Hepatocyte (in vitro differentiated cells): ENCODE data around the gene ANXA7. TPM values are rescaled to one million over a fixed set of nuclear protein-coding genes. Genes with fewer than 3 reads are reported as not detected.
"Not testable (repeated sequence)": the region's sequence is repeated elsewhere in the genome, so short reads cannot be mapped to it uniquely, and the experiment has no call there.

Experiments
- DNase-seq: peaks from one replicate; pipeline ENCODE4 v3.0.0-alpha.2; 2016; ENCODE audit warnings: low spot score
- H2AFZ ChIP-seq: fragments of 200-600 bp; sonication (generic); 2 replicates; pipeline ENCODE4 v1.6.0; 2016; ENCODE audit warnings: antibody characterized with exemption, mild to moderate bottlenecking
- H3K27ac ChIP-seq: fragments of 200-600 bp; sonication (generic); 2 replicates; pipeline ENCODE4 v1.5.1; 2016; ENCODE audit warnings: mild to moderate bottlenecking
- H3K27me3 ChIP-seq: fragments of 200-600 bp; sonication (generic); 2 replicates; pipeline ENCODE4 v1.6.1; 2016
- H3K36me3 ChIP-seq: fragments of 200-600 bp; sonication (generic); replicated peaks from 2 replicates; pipeline ENCODE4 v1.5.1; 2016; ENCODE audit warnings: low read depth; ENCODE audit not compliant: insufficient read depth
- H3K4me1 ChIP-seq: fragments of 200-600 bp; sonication (generic); 2 replicates; pipeline ENCODE4 v1.5.1; 2016; ENCODE audit warnings: mild to moderate bottlenecking, moderate library complexity; ENCODE audit not compliant: insufficient read depth
- H3K4me2 ChIP-seq: fragments of 200-600 bp; sonication (generic); 2 replicates; pipeline ENCODE4 v1.6.0; 2016
- H3K4me3 ChIP-seq: fragments of 200-600 bp; sonication (generic); 2 replicates; pipeline ENCODE4 v1.5.1; 2016; ENCODE audit warnings: mild to moderate bottlenecking
- H3K79me2 ChIP-seq: fragments of 200-600 bp; sonication (generic); 2 replicates; pipeline ENCODE4 v1.6.0; 2017; ENCODE audit warnings: mild to moderate bottlenecking
- H3K9me2 ChIP-seq: fragments of 200-600 bp; sonication (generic); replicated peaks from 2 replicates; pipeline ENCODE4 v1.6.0; 2017; ENCODE audit warnings: mild to moderate bottlenecking; ENCODE audit not compliant: insufficient read depth
- H3K9me3 ChIP-seq: fragments of 200-600 bp; sonication (generic); 2 replicates; pipeline ENCODE4 v1.5.1; 2016; ENCODE audit warnings: low read depth, mild to moderate bottlenecking
- H4K20me1 ChIP-seq: fragments of 200-600 bp; sonication (generic); 2 replicates; pipeline ENCODE4 v1.6.0; 2016; ENCODE audit warnings: mild to moderate bottlenecking; ENCODE audit not compliant: insufficient read depth, poor library complexity, severe bottlenecking
- EZH2 ChIP-seq: fragments of 200-600 bp; sonication (generic); IDR thresholded peaks from 2 replicates; pipeline ENCODE4 v1.6.1; 2016; ENCODE audit warnings: antibody characterized with exemption, mild to moderate bottlenecking, borderline replicate concordance
- EZH2phosphoT487 ChIP-seq: fragments of 200-600 bp; sonication (generic); IDR thresholded peaks from one replicate; pipeline ENCODE4 v1.6.1; 2018; ENCODE audit warnings: antibody characterized with exemption, mild to moderate bottlenecking, low read depth, moderate library complexity; ENCODE audit not compliant: unreplicated experiment, severe bottlenecking
- WGBS: methylation state at CpG from one replicate; pipeline ENCODE4 v1.1.6; 2016; ENCODE audit warnings: low lambda C conversion rate; ENCODE audit errors: missing lambda C conversion rate; 5-methylcytosine and 5-hydroxymethylcytosine counted together
- polyA plus RNA-seq: library from polyadenylated mRNA; unstranded; fragments of >200 nt; fragmentation: Nextera tagmentation; extraction: Ambion mirVana; gene quantifications from 2 replicates; pipeline ENCODE4 v1.2.1, GENCODE V29; 2016
- total RNA-seq: library from RNA; depleted of rRNA; stranded (reverse); fragments of >200 nt; gene quantifications from 2 replicates; pipeline ENCODE4 v1.2.3, GENCODE V29; 2014
- TF ChIP-seq, protein P1 (sequence below): fragments of 200-600 bp; sonication (generic); IDR thresholded peaks from 2 replicates; pipeline ENCODE4 v1.5.1; 2016; ENCODE audit warnings: antibody characterized with exemption, mild to moderate bottlenecking; ENCODE audit not compliant: poor library complexity

Gene ANXA7
- total and polyA plus RNA-seq, 2 experiments from 2014 or later, result 88.8 to 90.7 TPM

DNA sequence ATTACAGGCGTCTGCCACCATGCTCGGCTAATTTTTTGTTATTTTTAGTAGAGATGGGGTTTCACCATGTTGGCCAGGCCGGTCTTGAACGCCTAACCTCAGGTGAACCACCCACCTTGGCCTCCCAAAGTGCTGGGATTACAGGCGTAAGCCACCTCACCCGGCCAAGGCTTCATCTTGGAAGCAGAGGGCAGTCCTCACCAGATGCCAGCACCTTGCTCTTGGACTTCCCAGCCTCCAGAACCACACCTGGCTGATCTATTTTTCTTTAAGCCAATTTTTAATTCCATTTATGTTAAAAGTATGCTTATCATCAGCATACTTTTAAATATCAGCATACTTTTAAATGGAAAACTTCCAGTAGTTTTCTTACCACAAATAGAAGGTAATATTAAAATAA, 12.2 kb downstream of the ANXA7 start:
- no peak overlapping the region for H3K27ac ChIP-seq
- H2AFZ ChIP-seq, result no peak overlapping the region
- peaks cover 62% of the 10 kb centered on the region for H3K79me2 ChIP-seq
- no peak overlapping the region for H3K4me3 ChIP-seq
- H3K9me3 ChIP-seq, result no peaks in the 10 kb centered on the region
- WGBS, result 98% methylated on average over 6 of the region's 6 CpGs
- H3K4me2 ChIP-seq, result no peak overlapping the region
- no peaks in the 10 kb centered on the region for H3K36me3 ChIP-seq
- peaks cover 19% of the 10 kb centered on the region for H4K20me1 ChIP-seq
- H3K4me1 ChIP-seq, result no peaks in the 10 kb centered on the region
- H3K27me3 ChIP-seq, result no peaks in the 10 kb centered on the region
- no peak for TF ChIP-seq EZH2phosphoT487
- TF ChIP-seq EZH2, result no peak
- H3K9me2 ChIP-seq, result no peaks in the 10 kb centered on the region
- no peak for DNase-seq

DNA sequence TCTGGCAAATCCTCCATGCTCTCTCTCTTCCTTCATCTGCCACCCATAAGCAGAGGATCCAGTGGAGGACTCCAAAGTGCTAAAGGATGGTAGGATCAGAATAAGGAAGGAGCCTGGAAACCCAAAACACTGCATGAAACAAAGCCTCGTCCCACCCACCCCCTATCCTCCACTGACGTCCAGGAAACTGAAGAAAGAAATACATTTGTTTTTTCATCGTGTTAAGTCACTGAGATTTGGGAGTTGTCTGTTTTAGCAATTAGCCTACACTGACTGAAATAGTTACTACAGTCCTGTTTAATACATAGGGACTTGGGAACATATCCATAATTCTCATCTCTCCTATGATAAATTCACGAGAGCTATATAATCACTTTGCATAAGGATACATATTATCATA, 14.8 kb downstream of the ANXA7 start:
- Histone ChIP-seq H3K27me3 (no peaks in the 10 kb centered on the region), H3K4me3 (no peak overlapping the region), H3K9me2 (no peaks in the 10 kb centered on the region), H3K4me1 (no peaks in the 10 kb centered on the region), H3K79me2 (peaks cover 41% of the 10 kb centered on the region), H2AFZ (no peak overlapping the region), H3K36me3 (no peaks in the 10 kb centered on the region), H3K9me3 (no peaks in the 10 kb centered on the region), H3K27ac (no peak overlapping the region), H4K20me1 (peaks cover 12% of the 10 kb centered on the region), H3K4me2 (no peak overlapping the region)
- no peak for DNase-seq
- 91% methylated on average over 4 of the region's 4 CpGs for WGBS
- TF ChIP-seq, protein P1, sequence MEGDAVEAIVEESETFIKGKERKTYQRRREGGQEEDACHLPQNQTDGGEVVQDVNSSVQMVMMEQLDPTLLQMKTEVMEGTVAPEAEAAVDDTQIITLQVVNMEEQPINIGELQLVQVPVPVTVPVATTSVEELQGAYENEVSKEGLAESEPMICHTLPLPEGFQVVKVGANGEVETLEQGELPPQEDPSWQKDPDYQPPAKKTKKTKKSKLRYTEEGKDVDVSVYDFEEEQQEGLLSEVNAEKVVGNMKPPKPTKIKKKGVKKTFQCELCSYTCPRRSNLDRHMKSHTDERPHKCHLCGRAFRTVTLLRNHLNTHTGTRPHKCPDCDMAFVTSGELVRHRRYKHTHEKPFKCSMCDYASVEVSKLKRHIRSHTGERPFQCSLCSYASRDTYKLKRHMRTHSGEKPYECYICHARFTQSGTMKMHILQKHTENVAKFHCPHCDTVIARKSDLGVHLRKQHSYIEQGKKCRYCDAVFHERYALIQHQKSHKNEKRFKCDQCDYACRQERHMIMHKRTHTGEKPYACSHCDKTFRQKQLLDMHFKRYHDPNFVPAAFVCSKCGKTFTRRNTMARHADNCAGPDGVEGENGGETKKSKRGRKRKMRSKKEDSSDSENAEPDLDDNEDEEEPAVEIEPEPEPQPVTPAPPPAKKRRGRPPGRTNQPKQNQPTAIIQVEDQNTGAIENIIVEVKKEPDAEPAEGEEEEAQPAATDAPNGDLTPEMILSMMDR, result no peak
- TF ChIP-seq EZH2phosphoT487 (no peak), EZH2 (no peak)

DNA sequence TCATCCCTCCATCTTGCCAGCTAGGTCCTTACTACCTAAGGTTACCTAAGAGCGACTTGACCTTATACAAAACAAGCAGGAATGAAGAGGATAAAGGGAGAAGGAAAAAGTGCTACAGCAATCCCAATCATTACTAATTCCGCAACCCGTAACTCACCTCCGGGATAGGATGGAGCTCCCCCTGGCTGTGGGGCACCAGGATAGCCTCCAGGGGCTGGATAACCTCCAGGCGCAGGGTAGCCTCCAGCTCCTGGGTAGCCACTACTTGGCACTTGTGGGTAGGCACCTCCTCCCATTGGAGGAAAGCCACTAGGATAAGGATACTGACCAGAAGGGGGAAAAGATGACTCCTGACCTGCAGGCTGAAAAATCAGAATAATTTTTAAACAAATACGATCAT, 15.8 kb downstream of the ANXA7 start:
- Histone ChIP-seq H3K36me3 (no peaks in the 10 kb centered on the region), H3K27me3 (no peaks in the 10 kb centered on the region), H3K9me3 (no peaks in the 10 kb centered on the region), H3K4me2 (no peak overlapping the region), H3K79me2 (peaks cover 31% of the 10 kb centered on the region), H3K4me3 (no peak overlapping the region), H3K9me2 (no peaks in the 10 kb centered on the region), H2AFZ (no peak overlapping the region), H3K27ac (no peak overlapping the region), H3K4me1 (no peaks in the 10 kb centered on the region), H4K20me1 (peaks cover 6% of the 10 kb centered on the region)
- 97% methylated on average over 6 of the region's 6 CpGs for WGBS
- no peak for DNase-seq
- TF ChIP-seq EZH2phosphoT487, result no peak
- TF ChIP-seq, protein P1, result no peak
- no peak for TF ChIP-seq EZH2

GRCh38 chr10:73394325-73394724, 19.5 kb downstream of the ANXA7 start:
- not testable (repeated sequence) for H3K79me2 ChIP-seq, H3K27ac ChIP-seq, H3K9me3 ChIP-seq, DNase-seq, H3K36me3 ChIP-seq, H4K20me1 ChIP-seq, H3K4me3 ChIP-seq, H3K4me1 ChIP-seq, H3K9me2 ChIP-seq, H3K4me2 ChIP-seq, H2AFZ ChIP-seq, H3K27me3 ChIP-seq
- WGBS, result 98% methylated on average over 3 of the region's 4 CpGs

- Histone ChIP-seq H3K79me2 (no peaks in the 10 kb centered on the region), H4K20me1 (no peaks in the 10 kb centered on the region), H3K4me3 (no peak overlapping the region), H3K27ac (no peak overlapping the region), H3K27me3 (no peaks in the 10 kb centered on the region), H3K9me3 (no peaks in the 10 kb centered on the region), H3K9me2 (no peaks in the 10 kb centered on the region), H2AFZ (no peak overlapping the region), H3K4me1 (no peaks in the 10 kb centered on the region), H3K36me3 (no peaks in the 10 kb centered on the region), H3K4me2 (no peak overlapping the region)
- TF ChIP-seq, protein P1, result no peak
- no peak for DNase-seq
- WGBS, result 92% methylated on average over 4 of the region's 4 CpGs
These were observed 25.6 kb downstream of the ANXA7 start for GRCh38 chr10:73388228-73388627.
